GM18499 (cell line): Measurements from ENCODE around the gene CD200R1.

Source experiments
- ATAC-seq: cut with Tn5 transposase; IDR thresholded peaks from one replicate; pipeline ENCODE4 v1.9.1; 2021; ENCODE audit warnings: moderate number of reproducible peaks; ENCODE audit not compliant: insufficient read depth, unreplicated experiment

The CD200R1 gene, protein sequence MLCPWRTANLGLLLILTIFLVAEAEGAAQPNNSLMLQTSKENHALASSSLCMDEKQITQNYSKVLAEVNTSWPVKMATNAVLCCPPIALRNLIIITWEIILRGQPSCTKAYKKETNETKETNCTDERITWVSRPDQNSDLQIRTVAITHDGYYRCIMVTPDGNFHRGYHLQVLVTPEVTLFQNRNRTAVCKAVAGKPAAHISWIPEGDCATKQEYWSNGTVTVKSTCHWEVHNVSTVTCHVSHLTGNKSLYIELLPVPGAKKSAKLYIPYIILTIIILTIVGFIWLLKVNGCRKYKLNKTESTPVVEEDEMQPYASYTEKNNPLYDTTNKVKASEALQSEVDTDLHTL

DNA sequence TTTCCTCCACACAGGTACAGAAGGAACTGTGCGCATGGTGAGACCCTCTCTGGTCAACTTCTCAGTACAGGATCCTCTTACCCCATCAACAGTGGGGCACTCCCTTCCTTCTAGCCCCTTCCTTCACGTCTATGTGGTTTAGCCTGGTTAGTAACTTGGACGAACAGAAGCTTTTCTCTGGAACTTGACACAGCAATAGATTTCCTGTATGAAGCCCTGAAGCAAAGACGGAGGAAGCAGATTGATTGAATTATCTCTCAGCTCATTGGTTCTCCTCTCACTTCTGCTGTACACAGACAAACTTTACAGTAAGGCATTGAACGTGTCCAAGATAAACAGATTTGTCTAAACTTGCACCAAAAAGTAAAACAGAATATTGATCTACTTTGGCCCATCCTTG, at the start of gene CD200R1:
Gene CD200R1, minus strand, starts transcription at position 210 of the 400 bp plus-strand sequence. CDS start 246 bp downstream, outside the sequence.
- ATAC-seq: no peak

DNA sequence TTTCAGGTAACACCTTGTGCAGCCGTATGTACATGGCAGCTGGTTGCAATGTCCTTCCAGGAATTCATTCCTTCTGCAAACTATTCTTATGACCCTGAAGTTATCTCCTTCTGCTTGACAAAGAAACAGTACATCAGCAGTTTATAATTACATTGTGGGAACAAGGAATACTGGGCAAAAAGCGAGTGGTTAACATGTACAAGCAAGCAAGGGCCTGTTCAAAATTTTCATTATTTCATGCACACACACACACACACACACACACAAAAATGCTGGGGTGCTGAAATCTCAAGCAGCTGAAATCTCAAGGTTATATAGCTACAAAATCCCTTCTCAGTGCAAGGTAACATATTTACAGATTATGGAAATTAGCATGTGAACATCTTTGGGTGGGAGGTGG, 46.6 kb upstream of the CD200R1 start:
- ATAC-seq: no peak

DNA sequence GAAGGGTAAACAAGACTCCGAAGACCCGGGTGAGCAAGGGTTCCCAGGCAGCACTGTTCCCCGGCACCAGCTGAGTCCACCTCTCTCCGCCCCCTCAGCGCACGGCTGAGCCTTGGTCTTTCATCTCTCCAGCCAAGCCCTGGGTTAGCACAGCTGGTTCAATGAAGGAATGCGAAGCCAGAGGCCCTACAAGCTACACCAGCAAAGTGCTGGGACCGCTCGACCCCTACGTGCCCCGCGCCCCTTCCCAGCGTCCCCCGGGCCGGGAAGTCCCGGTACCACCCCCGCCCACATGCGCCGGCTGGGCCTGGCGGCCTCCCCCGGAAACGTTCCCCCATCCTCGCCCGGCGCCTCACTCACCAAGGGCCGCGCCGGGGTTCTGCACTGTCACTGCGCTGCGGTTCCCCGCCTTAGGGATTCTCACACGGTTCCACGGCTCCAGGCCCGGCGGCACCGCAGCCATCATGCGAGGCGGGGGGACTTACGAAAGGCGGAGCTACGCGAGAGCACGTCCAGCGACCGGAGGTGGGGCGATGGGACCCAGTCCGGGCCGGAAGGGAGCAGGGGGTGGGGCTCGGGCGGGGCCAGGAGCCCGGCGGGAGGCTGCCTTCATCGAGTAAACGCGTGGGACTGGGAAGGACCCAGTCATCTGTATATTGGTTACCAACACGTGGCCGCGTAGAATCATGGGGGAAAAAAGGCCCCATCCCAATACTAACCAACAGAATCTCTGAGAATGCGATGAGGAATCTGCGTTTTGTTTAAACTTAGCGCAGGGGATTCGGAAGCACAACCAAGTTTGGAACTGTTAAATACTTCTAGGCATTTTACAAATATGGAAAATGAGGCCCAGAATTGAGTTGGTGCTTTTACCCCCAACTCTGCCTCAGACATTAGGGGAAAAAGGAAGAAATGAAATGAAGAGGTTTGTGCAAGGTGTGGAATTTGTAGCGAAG, 44.6 kb upstream of the CD200R1 start:
- peak; percentile 86 for ATAC-seq

DNA sequence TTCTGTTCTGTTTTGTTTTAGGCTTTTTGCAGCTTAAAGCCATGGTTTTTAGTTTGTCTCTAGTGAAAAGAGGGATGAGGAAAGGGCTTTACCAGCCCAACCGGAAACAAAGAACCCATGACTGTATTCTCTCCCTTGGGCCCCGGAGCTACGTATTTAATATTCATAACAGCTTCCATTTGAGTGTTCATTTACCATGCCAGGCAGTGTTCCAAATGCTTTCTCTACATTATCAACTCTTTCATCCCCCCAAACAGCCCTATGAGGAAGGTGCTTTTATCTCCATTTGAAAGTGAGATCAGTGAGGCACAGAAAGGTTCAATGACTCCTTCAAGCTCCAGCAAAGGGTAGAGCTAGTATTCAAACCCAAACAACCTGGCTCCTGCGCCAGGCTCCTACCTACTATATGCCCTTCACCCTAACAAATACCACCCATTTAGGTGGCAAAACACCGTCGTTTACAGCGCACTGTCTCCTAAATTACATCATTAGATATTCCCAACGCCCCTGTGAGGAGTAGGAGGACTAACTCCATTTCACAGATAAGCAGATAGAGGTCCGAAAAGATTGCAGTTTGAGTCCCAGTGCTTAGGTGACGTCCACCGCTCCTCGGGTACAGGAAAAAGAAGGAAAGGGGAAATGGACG, 43.8 kb upstream of the CD200R1 start:
- no peak for ATAC-seq

DNA sequence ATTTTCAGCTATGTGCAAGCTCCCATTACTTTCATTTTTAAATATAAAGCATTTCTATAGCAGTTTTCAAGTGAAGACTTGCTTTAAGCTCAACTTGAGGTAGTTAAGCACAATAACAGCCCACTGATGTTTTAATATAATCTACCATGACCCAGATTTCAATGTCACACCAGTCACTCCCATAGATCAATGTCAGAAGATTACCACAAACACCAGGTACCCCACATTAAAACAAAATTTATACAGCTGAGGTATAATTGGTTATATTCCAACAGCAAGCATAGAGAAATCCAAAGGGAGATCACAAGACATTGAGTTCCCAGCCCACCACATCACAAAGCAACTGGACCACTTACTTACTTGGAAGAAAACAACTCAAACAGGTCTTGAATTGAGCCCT, 38.7 kb upstream of the CD200R1 start:
- no peak for ATAC-seq

DNA sequence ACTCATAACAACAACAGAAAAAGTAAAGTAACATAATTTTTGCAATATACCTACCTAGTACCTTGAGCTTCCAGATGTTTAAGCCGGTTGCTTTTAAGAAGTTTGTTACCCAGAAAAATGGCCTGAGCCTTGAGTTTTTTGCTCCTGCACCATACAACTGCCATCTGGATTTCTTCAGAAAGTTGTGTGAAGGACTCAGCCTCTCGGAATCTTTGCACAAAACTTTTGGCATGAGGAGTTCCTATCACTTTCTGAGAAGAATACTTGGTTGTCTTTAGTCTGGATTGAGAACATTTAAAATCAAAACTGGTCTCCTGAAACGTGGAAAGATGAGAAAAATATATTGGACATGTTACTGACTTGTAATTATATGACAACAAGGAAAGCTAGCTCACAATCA, 33.2 kb upstream of the CD200R1 start:
- ATAC-seq: no peak

DNA sequence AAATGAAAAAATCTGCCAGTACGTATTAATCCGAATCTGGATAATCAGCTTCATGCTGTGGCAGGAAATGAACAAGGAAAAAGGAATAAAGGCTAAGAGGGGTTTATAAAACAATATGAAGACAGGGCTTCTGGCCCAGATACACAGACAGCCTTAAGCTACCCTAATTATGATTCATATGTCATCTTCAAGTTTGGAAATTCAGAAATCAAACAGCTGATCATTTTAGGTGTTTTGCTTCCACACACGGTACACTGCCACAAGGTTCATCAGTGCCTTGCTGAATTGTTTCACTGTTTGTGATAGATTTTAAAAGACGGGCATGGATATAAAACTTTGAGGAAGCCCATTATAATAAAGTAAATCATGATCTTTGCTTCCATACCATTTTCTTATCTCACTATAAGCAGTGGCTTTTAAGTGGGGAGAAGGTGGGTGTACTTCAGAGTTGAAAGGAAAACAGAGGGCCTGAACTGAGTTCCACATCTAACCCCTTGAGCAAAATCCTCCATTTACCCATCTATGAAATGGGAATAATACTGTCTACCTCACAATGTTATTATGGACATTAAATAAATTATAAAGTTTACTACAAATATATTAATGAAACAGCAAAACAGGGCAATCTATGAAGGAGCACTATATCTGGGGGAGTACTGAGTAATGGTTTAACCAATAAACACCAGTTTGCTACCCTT, 31.6 kb upstream of the CD200R1 start:
- ATAC-seq: no peak

DNA sequence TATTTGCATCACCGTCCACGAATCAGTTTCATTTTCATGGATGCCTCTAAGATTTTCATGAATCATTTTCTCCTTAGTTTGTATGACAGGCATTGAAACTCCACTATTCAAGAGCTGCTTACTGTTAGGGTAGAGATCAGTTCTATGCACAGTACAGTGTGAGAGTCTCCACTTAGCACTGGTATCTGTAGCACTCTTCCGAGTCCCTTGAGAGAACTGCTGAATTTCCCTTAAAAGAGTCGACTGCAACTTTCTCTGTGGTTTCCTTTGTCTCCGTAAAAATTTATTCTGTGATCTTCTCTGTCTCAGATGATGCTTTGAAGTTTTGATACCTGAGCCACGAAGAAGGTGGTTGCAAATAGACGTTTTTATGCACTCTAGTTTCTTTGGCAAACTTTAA, 30.7 kb upstream of the CD200R1 start:
- ATAC-seq: no peak

DNA sequence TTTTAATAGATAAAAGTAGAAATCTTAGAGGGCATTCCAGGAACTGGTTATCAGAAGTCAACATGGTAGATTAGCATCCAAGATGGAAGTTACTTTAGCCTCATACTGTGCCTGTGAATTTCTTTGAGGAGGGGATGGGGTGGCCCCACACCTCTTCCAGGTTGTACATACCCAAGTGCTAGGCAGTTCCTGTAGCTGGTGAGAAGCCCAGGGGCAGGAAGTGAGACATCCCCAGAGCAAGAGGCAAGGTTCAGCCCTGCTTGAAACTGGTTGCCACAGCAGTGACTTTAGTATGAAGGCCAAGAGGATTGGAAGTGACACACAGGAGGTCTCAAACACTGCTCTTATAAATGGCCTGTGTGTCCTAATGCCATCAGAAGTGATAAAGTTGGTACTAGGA, 27.8 kb upstream of the CD200R1 start:
- no peak for ATAC-seq

DNA sequence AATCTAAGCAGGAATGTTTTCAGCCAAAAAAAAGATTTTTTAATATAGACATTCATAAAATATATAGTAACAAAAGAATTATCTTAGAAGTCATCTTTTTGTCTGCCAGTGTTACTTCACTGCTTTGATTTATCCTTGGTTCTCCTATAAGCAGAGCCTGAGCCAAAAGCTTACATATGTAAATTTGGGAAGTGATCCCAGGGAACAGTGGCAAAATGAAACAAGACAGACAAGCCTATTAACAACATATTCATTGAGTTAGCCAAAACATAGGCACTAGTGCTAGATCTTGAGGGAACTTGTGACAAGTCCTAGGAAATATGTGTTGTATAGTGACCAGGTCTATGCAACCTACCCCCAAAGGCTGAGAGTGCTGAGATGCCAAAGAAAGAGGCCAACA, 27.1 kb upstream of the CD200R1 start:
- ATAC-seq: no peak

DNA sequence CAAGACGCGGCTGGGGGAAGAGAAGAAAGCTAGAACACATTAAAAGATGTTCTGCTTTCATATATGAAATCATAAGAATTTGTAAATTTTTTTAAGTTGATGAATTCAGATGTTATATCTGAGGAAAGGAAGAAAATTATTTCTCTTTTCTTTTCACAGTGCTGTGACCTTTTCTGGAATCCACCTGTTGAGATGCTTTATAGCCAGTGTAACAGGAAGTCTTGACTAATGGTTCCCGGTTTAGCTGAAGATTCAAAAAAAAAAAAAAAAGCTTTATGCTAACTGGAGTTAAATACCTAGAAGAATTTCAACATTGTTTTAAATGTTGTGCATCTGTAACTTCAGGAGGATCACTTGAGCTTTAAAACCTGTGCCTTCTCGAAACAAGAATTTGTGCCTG, 25.8 kb upstream of the CD200R1 start:
- no peak for ATAC-seq

DNA sequence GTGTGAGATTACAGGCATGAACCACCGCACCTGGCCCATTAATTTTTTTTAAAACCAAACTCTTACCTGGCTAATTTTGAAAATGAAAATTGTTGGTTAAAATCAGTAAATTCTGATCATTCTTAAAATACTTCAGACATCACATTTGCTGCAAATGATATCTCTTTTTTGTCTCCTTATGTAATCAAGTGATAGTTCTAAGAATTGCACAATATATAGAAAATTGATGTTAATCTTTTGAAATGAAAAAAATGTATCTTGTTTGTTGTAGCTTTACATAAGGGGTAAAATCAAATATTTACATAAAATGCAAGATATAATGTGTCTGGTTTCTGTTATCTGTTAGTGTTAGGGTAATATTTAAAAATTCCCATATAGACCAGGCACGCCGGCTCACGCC, 20.9 kb upstream of the CD200R1 start:
- no peak for ATAC-seq

DNA sequence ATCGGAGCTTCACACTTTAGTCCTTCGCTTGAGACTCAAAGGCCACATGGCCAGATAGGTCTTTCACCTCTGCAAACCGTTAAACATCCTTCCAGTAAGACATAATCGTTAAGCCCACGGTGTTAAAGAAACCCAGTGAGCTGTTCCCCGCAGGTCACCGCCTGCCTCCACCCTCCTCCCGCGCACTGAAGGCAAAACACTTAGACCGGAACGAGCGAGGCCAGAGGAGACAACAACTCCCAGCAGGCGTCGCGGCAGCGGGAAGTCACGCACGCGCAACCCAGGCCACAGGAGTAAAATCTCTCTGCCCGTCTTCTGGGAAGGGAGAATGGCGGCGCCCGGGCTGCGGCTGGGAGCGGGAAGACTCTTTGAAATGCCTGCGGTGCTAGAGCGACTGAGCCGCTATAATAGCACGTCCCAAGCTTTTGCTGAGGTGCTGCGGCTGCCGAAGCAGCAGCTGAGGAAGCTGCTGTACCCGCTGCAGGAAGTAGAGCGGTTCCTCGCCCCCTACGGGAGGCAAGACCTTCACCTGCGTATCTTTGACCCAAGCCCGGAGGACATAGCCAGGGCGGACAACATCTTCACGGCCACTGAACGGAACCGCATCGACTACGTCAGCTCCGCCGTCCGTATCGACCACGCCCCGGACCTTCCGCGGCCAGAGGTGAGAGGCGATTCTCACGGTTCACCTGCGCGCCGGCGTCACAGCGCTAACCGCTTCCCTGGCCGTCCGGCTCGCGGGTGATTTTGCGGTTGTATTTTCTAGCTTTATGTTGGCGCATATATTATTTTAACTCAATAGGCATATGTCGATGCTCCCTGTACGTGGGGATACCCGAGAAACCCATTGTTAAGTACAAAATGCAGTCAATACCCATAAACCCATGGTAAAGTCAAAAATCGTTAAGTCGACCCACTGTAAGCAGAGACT, 16.0 kb upstream of the CD200R1 start, which contains the start of gene GTPBP8:
Gene GTPBP8, plus strand, starts transcription at position 313 of the 931 bp plus-strand sequence. Its CDS starts 16 bp downstream, at position 329.
- ATAC-seq: peak; percentile 83

DNA sequence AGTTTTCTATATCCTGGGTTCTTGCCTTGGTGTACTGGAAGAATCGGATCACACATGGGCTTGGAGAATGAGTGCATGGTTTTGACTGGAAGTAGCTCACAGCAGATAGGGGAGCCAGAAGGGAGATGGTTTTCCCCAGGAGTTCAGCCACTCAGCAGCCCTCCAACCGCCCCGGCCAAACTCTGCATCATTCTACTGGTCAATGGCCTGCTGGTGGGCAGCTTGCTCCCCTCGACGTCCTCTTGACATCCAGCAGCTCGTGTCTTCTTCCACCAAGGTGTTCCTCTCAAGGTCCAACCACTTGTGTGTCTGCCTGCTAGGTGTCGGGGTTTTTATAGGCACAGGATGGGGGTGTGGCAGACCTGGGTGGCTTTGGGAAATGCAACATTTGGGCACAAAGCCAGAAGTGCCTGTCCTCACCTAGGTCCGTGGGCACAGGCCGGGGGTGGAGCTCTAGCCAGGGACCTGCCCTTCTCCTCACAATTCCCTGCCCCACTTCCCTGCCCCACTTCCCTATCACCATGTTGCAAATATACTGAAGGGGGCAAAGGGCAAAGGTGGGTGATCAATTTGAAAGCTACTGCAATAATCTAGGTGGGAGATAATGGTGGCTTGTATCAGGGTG, 12.9 kb upstream of the CD200R1 start:
- ATAC-seq: no peak

DNA sequence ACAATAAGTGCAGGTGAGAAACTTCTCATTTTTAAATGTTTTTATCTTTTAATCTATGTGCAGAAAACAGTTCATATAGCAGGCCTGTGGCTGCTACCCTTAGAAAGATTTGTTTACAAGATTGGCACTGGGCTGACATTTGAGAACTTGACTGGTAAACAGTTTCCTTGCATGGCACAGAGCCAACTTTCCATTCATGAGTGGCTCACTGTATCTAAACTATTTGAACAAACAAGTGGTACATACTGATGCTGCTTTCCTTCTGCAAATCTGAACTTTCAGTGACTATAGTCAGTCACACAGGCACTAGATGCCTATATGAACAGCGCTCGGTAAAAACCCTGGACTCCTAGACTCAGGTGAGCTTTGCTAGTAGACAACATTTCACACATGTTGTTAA, 9.6 kb upstream of the CD200R1 start:
- no peak for ATAC-seq

DNA sequence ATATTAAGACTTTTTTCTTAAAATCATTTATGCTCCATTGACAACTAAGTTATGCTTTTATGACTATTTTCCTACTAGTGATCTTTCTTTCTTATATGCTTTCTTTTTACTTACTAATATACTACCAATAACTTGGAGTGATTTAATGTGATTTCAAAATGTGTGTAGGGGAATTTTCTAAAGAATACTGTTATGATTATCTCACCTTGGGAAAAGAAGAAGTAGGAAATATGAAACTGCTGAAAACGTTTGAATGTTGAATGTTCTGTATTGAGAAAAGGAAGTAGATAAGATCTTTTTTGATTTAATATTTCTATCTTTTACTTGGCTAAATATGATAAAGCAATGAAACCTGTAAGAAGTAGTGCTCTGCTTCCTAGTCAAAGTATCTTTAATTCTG, 7.8 kb upstream of the CD200R1 start:
- no peak for ATAC-seq

DNA sequence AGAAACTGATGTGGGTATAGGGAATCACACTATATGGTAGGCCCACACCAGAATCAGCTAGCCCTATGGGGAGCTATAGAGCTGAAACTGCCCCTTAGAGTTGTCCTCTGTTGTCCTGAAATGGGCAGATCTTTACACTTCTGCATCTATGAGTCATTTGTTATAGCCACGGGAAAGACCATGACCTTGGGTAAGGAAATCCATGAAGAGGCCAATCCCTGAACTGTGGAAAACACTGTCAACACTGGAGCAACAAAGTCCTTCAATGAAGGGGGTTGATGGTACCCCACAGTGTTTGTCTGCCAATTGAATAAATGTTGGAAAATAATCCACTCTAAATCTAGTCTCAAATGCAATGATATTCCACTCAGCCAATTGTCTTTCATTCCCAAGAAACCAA, 5.2 kb upstream of the CD200R1 start:
- no peak for ATAC-seq

DNA sequence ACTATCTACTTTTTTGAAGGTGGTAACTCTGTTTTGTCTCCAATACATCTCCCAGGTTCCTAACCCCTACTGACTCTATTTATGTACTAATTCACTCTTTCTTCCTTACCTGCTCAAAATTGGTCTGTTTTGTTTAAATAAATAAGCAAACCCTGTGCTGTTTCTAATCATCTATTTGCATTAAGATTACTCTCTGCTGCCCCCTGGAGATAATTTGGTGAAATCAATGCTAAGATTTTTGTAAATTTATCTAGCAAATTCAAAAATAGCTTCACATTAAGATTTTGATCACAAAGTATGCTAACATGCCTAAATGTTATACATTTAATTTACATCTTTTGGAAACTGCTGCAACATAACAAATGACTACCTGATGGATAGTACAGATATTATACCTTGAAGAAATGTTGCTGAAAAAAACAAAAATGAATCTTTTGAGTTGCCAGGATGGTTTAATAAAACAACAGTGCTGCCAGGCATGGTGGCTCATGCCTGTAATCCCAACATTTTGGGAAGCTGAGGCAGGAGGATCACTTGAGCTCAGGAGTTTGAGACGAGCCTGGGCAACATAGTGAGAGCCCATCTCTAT, 4.4 kb upstream of the CD200R1 start:
- no peak for ATAC-seq
